ENCODE data around the gene PIK3R1. TPM values are rescaled to one million over a fixed set of nuclear protein-coding genes. Genes with fewer than 3 reads are reported as not detected.
"Not testable (repeated sequence)": the region's sequence is repeated elsewhere in the genome, so short reads cannot be mapped to it uniquely, and the experiment has no call there.

Gene PIK3R1
- total RNA-seq, 4 donors from 2014 or later = 86.1 to 107 (median 94.8) TPM

GRCh38 chr5:68233075-68233474 lies 17.5 kb downstream of the PIK3R1 start:
- Histone ChIP-seq H3K4me1 (peaks cover 22 to 23% of the 10 kb centered on the region in 2 donors), H3K27me3 (no peaks in the 10 kb centered on the region), H3K4me3 (replicated peaks in 1 of 3) (no peak overlapping the region), H3K36me3 (no peaks in the 10 kb centered on the region), H3K9me3 (no peaks in the 10 kb centered on the region), H3K27ac (no peak overlapping the region)
- no peak for DNase-seq
- intact Hi-C loops (cut with DNase I) = no loop called here
- TF ChIP-seq POLR2A (IDR thresholded peaks at IDR 0.05) (no peak), CTCF (IDR thresholded peaks at IDR 0.05) (no peak)
- WGBS, 2 donors = 78 to 80% methylated on average over 1 of the region's 1 CpG

- DNase-seq; H3K4me3 ChIP-seq (replicated peaks in 1 of 3); H3K27ac ChIP-seq; H3K36me3 ChIP-seq; intact Hi-C loops (cut with DNase I); H3K9me3 ChIP-seq; H3K27me3 ChIP-seq: not testable (repeated sequence)
- peaks cover 26 to 30% of the 10 kb centered on the region in 2 donors for H3K4me1 ChIP-seq
- WGBS, 2 donors = 97 to 100% methylated on average over 2 of the region's 2 CpGs
These were observed 19.7 kb downstream of the PIK3R1 start for GRCh38 chr5:68235229-68235628.

- WGBS, 2 donors = 41 to 62% methylated on average over 2 of the region's 2 CpGs
- H3K9me3 ChIP-seq = no peaks in the 10 kb centered on the region
- no peak overlapping the region for H3K4me3 ChIP-seq (replicated peaks in 1 of 3)
- H3K27ac ChIP-seq = peak overlapping the region in 1 of 3 donors; percentile 20
- peaks cover 20 to 29% of the 10 kb centered on the region in 2 donors for H3K4me1 ChIP-seq
- intact Hi-C loops (cut with DNase I) = no loop called here
- no peaks in the 10 kb centered on the region for H3K36me3 ChIP-seq
- no peak for TF ChIP-seq CTCF (IDR thresholded peaks at IDR 0.05)
- no peak for TF ChIP-seq POLR2A (IDR thresholded peaks at IDR 0.05)
- DNase-seq = no peak
- no peaks in the 10 kb centered on the region for H3K27me3 ChIP-seq
These were observed 22.2 kb downstream of the PIK3R1 start for GRCh38 chr5:68237715-68238114.

- intact Hi-C loops (cut with DNase I) = no loop called here
- H3K4me1 ChIP-seq = peaks cover 20 to 36% of the 10 kb centered on the region in 2 donors
- no peaks in the 10 kb centered on the region for H3K27me3 ChIP-seq
- TF ChIP-seq POLR2A (IDR thresholded peaks at IDR 0.05) (no peak), CTCF (IDR thresholded peaks at IDR 0.05) (no peak)
- no peak overlapping the region for H3K4me3 ChIP-seq (replicated peaks in 1 of 3)
- WGBS, 2 donors = 39 to 59% methylated on average over 7 of the region's 7 CpGs
- peak; percentile 39 to 48 for DNase-seq
- no peaks in the 10 kb centered on the region for H3K36me3 ChIP-seq
- H3K9me3 ChIP-seq = no peaks in the 10 kb centered on the region
- H3K27ac ChIP-seq = peak overlapping the region in 1 of 3 donors; percentile 17
These were observed 23.9 kb downstream of the PIK3R1 start for GRCh38 chr5:68239487-68239886.

GRCh38 chr5:68240202-68240601 lies 24.6 kb downstream of the PIK3R1 start:
- Histone ChIP-seq H3K9me3 (no peaks in the 10 kb centered on the region), H3K36me3 (no peaks in the 10 kb centered on the region), H3K27me3 (no peaks in the 10 kb centered on the region), H3K4me1 (peaks cover 20 to 36% of the 10 kb centered on the region in 2 donors), H3K27ac (peak overlapping the region in 1 of 3 donors; percentile 31), H3K4me3 (replicated peaks in 1 of 3) (no peak overlapping the region)
- intact Hi-C loops (cut with DNase I) = no loop called here
- TF ChIP-seq CTCF (IDR thresholded peaks at IDR 0.05) (no peak), POLR2A (IDR thresholded peaks at IDR 0.05) (no peak)
- DNase-seq = no peak

GRCh38 chr5:68240771-68241170 lies 25.2 kb downstream of the PIK3R1 start:
- H3K4me1 ChIP-seq = peaks cover 20 to 36% of the 10 kb centered on the region in 2 donors
- H3K27me3 ChIP-seq = no peaks in the 10 kb centered on the region
- intact Hi-C loops (cut with DNase I) = no loop called here
- WGBS, 2 donors = 63 to 76% methylated on average over 1 of the region's 1 CpG
- H3K27ac ChIP-seq = peak overlapping the region in 1 of 3 donors; percentile 31
- no peaks in the 10 kb centered on the region for H3K36me3 ChIP-seq
- no peak for TF ChIP-seq POLR2A (IDR thresholded peaks at IDR 0.05)
- no peak for TF ChIP-seq CTCF (IDR thresholded peaks at IDR 0.05)
- no peak for DNase-seq
- no peak overlapping the region for H3K4me3 ChIP-seq (replicated peaks in 1 of 3)
- H3K9me3 ChIP-seq = no peaks in the 10 kb centered on the region
